ENCODE results near the gene IQCB1. TPM values are rescaled to one million over a fixed set of nuclear protein-coding genes. Genes with fewer than 3 reads are reported as not detected.

Gene IQCB1
- total RNA-seq, 1 donor = 18.1 TPM

GRCh38 chr3:121758727-121759450 lies 76.0 kb downstream of the IQCB1 start:
- no peak overlapping the region for H3K4me3 ChIP-seq (ENCODE audit: low read depth, low read length)
- TF ChIP-seq CTCF (IDR thresholded peaks at IDR 0.05; ENCODE audit: insufficient read depth, low read depth, low read length) = no peak
- DNase-seq (ENCODE audit: low read depth) = peak; percentile 22

- no peak for TF ChIP-seq CTCF (IDR thresholded peaks at IDR 0.05; ENCODE audit: insufficient read depth, low read depth, low read length)
- no peak for DNase-seq (ENCODE audit: low read depth)
These were observed 76.9 kb downstream of the IQCB1 start for GRCh38 chr3:121757812-121758545.

GRCh38 chr3:121757087-121757811 lies 77.6 kb downstream of the IQCB1 start:
- no peak for TF ChIP-seq CTCF (IDR thresholded peaks at IDR 0.05; ENCODE audit: insufficient read depth, low read depth, low read length)
- DNase-seq (ENCODE audit: low read depth) = peak; percentile 17
- no peak overlapping the region for H3K4me3 ChIP-seq (ENCODE audit: low read depth, low read length)

More at GRCh38 chr3:121757812-121758545, 76.9 kb downstream of the IQCB1 start:
- no peak overlapping the region for H3K4me3 ChIP-seq (ENCODE audit: low read depth, low read length)

GRCh38 chr3:121752772-121753171 lies 82.1 kb downstream of the IQCB1 start:
- no peak for TF ChIP-seq CTCF (IDR thresholded peaks at IDR 0.05; ENCODE audit: insufficient read depth, low read depth, low read length)
- DNase-seq (ENCODE audit: low read depth) = no peak
- H3K4me3 ChIP-seq (ENCODE audit: low read depth, low read length) = no peak overlapping the region

- no peak for DNase-seq (ENCODE audit: low read depth)
These were observed 82.6 kb downstream of the IQCB1 start for GRCh38 chr3:121752261-121752660.

GRCh38 chr3:121750087-121750415 lies 84.8 kb downstream of the IQCB1 start:
- DNase-seq (ENCODE audit: low read depth) = peak; percentile 8
- H3K4me3 ChIP-seq (ENCODE audit: low read depth, low read length) = peak overlapping the region; percentile 76
- TF ChIP-seq CTCF (IDR thresholded peaks at IDR 0.05; ENCODE audit: insufficient read depth, low read depth, low read length) = no peak

More at GRCh38 chr3:121752261-121752660, 82.6 kb downstream of the IQCB1 start:
- no peak for TF ChIP-seq CTCF (IDR thresholded peaks at IDR 0.05; ENCODE audit: insufficient read depth, low read depth, low read length)
- no peak overlapping the region for H3K4me3 ChIP-seq (ENCODE audit: low read depth, low read length)

Data from fibroblast of villous mesenchyme (primary cell).